ENCODE results near the gene DAB2. TPM values are rescaled to one million over a fixed set of nuclear protein-coding genes. Genes with fewer than 3 reads are reported as not detected.

DAB2 gene
- total RNA-seq, 1 experiment from 2014 or later: 30.1 TPM

DNA sequence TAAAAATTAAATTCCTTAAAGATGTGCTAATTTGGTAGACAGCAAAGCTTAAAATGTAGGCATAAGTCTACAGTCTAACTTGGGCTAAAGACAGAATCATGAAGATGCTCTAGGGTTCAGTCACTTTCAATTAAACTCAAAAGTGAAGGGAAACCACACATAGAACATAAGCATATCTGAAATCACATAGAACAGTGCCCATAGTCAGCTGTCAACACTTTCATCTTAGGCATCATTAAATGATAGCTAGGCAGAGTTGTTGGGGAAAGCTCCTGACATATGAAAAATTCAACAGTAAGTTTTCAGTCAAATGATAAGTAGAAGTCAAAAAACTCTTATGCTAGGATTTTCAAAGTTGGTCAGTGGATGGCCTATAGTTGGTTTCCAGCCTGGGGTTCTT, 11.0 kb downstream of the DAB2 start:
- H3K4me3 ChIP-seq (ENCODE audit: low read depth, low read length, poor library complexity, severe bottlenecking): no peak overlapping the region
- CTCF ChIA-PET: no interaction called here
- no peak for TF ChIP-seq CTCF (conservative IDR thresholded peaks at IDR 0.05; ENCODE audit: low read depth, low read length)
- no peak for TF ChIP-seq EZH2 (IDR thresholded peaks at IDR 0.05; ENCODE audit: borderline replicate concordance, low read depth, low read length, poor library complexity, severe bottlenecking)
- POLR2A ChIA-PET (ENCODE audit: low non-redundant PET): no interaction called here
- intact Hi-C loops (cut with micrococcal nuclease; ENCODE audit: unreplicated experiment): no loop called here
- no peaks in the 10 kb centered on the region for H3K27me3 ChIP-seq (replicated peaks; ENCODE audit: insufficient read depth, low read depth, low read length, poor library complexity)
- H3K9me3 ChIP-seq (ENCODE audit: low read depth, low read length, poor library complexity, severe bottlenecking): no peaks in the 10 kb centered on the region
- no peaks in the 10 kb centered on the region for H3K36me3 ChIP-seq (ENCODE audit: insufficient read depth, low read length, poor library complexity, severe bottlenecking)
- peaks cover 10% of the 10 kb centered on the region for H3K4me1 ChIP-seq (ENCODE audit: insufficient read depth, low read length, poor library complexity, severe bottlenecking)
- DNase-seq (ENCODE audit: low spot score): no peak
- H3K27ac ChIP-seq (ENCODE audit: low read depth, low read length, poor library complexity, severe bottlenecking): no peak overlapping the region
- BruUV-seq (replicated peaks): no TSS peak

GRCh38 chr5:39412721-39413394, 11.9 kb downstream of the DAB2 start:
- POLR2A ChIA-PET (ENCODE audit: low non-redundant PET): no interaction called here
- CTCF ChIA-PET: no interaction called here
- BruUV-seq (replicated peaks): no TSS peak
- no peak for DNase-seq (ENCODE audit: low spot score)
- no peaks in the 10 kb centered on the region for H3K27me3 ChIP-seq (replicated peaks; ENCODE audit: insufficient read depth, low read depth, low read length, poor library complexity)
- peaks cover 10% of the 10 kb centered on the region for H3K4me1 ChIP-seq (ENCODE audit: insufficient read depth, low read length, poor library complexity, severe bottlenecking)
- TF ChIP-seq CTCF (conservative IDR thresholded peaks at IDR 0.05; ENCODE audit: low read depth, low read length): no peak
- no peak for TF ChIP-seq EZH2 (IDR thresholded peaks at IDR 0.05; ENCODE audit: borderline replicate concordance, low read depth, low read length, poor library complexity, severe bottlenecking)
- no peak overlapping the region for H3K27ac ChIP-seq (ENCODE audit: low read depth, low read length, poor library complexity, severe bottlenecking)
- intact Hi-C loops (cut with micrococcal nuclease; ENCODE audit: unreplicated experiment): no loop called here
- no peaks in the 10 kb centered on the region for H3K9me3 ChIP-seq (ENCODE audit: low read depth, low read length, poor library complexity, severe bottlenecking)
- no peak overlapping the region for H3K4me3 ChIP-seq (ENCODE audit: low read depth, low read length, poor library complexity, severe bottlenecking)
- H3K36me3 ChIP-seq (ENCODE audit: insufficient read depth, low read length, poor library complexity, severe bottlenecking): no peaks in the 10 kb centered on the region

DNA sequence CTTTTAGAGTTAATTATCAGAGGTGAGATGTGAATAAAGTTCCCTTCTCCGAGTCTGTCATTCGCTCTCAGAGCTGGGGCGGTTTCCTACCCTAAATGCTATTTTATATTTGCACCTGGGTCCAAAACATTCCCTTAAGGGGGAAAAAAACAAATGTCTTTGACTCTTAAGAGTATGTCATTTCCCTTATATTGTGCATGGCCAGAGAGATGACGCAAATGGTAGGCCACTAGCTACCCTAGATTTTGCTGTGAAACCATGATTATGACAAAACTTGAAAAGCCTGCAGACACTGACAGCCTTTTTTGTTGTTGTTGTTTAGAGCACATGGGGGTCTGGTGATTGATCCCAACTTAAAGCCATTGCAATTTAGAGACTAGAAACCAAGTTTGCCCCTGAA, 12.8 kb downstream of the DAB2 start:
- no peaks in the 10 kb centered on the region for H3K36me3 ChIP-seq (ENCODE audit: insufficient read depth, low read length, poor library complexity, severe bottlenecking)
- intact Hi-C loops (cut with micrococcal nuclease; ENCODE audit: unreplicated experiment): no loop called here
- H3K27ac ChIP-seq (ENCODE audit: low read depth, low read length, poor library complexity, severe bottlenecking): no peak overlapping the region
- TF ChIP-seq CTCF (conservative IDR thresholded peaks at IDR 0.05; ENCODE audit: low read depth, low read length) (no peak), EZH2 (IDR thresholded peaks at IDR 0.05; ENCODE audit: borderline replicate concordance, low read depth, low read length, poor library complexity, severe bottlenecking) (no peak)
- peaks cover 10% of the 10 kb centered on the region for H3K4me1 ChIP-seq (ENCODE audit: insufficient read depth, low read length, poor library complexity, severe bottlenecking)
- ChIA-PET CTCF (no interaction called here), POLR2A (ENCODE audit: low non-redundant PET) (no interaction called here)
- BruUV-seq (replicated peaks): no TSS peak
- no peaks in the 10 kb centered on the region for H3K9me3 ChIP-seq (ENCODE audit: low read depth, low read length, poor library complexity, severe bottlenecking)
- no peak for DNase-seq (ENCODE audit: low spot score)
- no peak overlapping the region for H3K4me3 ChIP-seq (ENCODE audit: low read depth, low read length, poor library complexity, severe bottlenecking)
- no peaks in the 10 kb centered on the region for H3K27me3 ChIP-seq (replicated peaks; ENCODE audit: insufficient read depth, low read depth, low read length, poor library complexity)
